Mesothelial cell of epicardium (in vitro differentiated cells): ENCODE data around the gene TACC2. TPM values are rescaled to one million over a fixed set of nuclear protein-coding genes. Genes with fewer than 3 reads are reported as not detected.
"Not testable (repeated sequence)": the region's sequence is repeated elsewhere in the genome, so short reads cannot be mapped to it uniquely, and the experiment has no call there.

Experiments used
- DNase-seq, 2 experiments: peaks; one replicate each; pipeline ENCODE4 v3.0.0; 2021; ENCODE audit warnings: low spot score in 2 of 2; ENCODE audit not compliant: unreplicated experiment in 2 of 2
- H3K27ac Mint-ChIP-seq: 2 replicates; pipeline ENCODE4 v1.8.0; 2021; ENCODE audit warnings: mixed read lengths
- H3K27me3 Mint-ChIP-seq: 2 replicates; pipeline ENCODE4 v1.8.0; 2021; ENCODE audit warnings: low read depth, mixed read lengths
- H3K36me3 Mint-ChIP-seq: 2 replicates; pipeline ENCODE4 v1.8.0; 2021; ENCODE audit warnings: mixed read lengths
- H3K4me1 Mint-ChIP-seq: 2 replicates; pipeline ENCODE4 v1.8.0; 2021; ENCODE audit warnings: mixed read lengths
- H3K4me3 Mint-ChIP-seq: 2 replicates; pipeline ENCODE4 v1.8.0; 2021; ENCODE audit warnings: mild to moderate bottlenecking, moderate library complexity, mixed read lengths
- H3K9me3 Mint-ChIP-seq: 2 replicates; pipeline ENCODE4 v1.8.0; 2021; ENCODE audit warnings: mixed read lengths
- CTCF ChIP-seq: fragments of 200-600 bp; sonication (generic); IDR thresholded peaks from one replicate; pipeline ENCODE4 v1.5.0; 2021; ENCODE audit warnings: antibody characterized with exemption; ENCODE audit not compliant: unreplicated experiment
- total RNA-seq: library from RNA; stranded (reverse); gene quantifications from 3 replicates; pipeline ENCODE4 v1.2.1, GENCODE V29; 2021

The TACC2 gene
- total RNA-seq, 1 donor from 2014 or later = 25.5 TPM

GRCh38 chr10:122075171-122075570 lies 86.2 kb downstream of the TACC2 start:
- no peaks in the 10 kb centered on the region for H3K4me1 Mint-ChIP-seq
- H3K36me3 Mint-ChIP-seq = no peaks in the 10 kb centered on the region
- H3K9me3 Mint-ChIP-seq = no peaks in the 10 kb centered on the region
- H3K27ac Mint-ChIP-seq = no peak overlapping the region
- no peak overlapping the region for H3K4me3 Mint-ChIP-seq
- no peak for TF ChIP-seq CTCF
- no peak for DNase-seq
- H3K27me3 Mint-ChIP-seq = no peaks in the 10 kb centered on the region

- not testable (repeated sequence) for H3K27me3 Mint-ChIP-seq, DNase-seq, H3K27ac Mint-ChIP-seq, H3K4me3 Mint-ChIP-seq, H3K36me3 Mint-ChIP-seq, H3K4me1 Mint-ChIP-seq, H3K9me3 Mint-ChIP-seq
Measured at GRCh38 chr10:122075876-122076275, 86.9 kb downstream of the TACC2 start.

- Mint-ChIP-seq H3K9me3 (no peaks in the 10 kb centered on the region), H3K4me1 (no peaks in the 10 kb centered on the region), H3K27me3 (no peaks in the 10 kb centered on the region), H3K27ac (no peak overlapping the region), H3K36me3 (no peaks in the 10 kb centered on the region), H3K4me3 (no peak overlapping the region)
- no peak for DNase-seq
- no peak for TF ChIP-seq CTCF
Measured at GRCh38 chr10:122077311-122077875, 88.4 kb downstream of the TACC2 start.

GRCh38 chr10:122078326-122078725 lies 89.4 kb downstream of the TACC2 start:
- no peak overlapping the region for H3K4me3 Mint-ChIP-seq
- H3K9me3 Mint-ChIP-seq = no peaks in the 10 kb centered on the region
- H3K36me3 Mint-ChIP-seq = no peaks in the 10 kb centered on the region
- TF ChIP-seq CTCF = no peak
- DNase-seq = no peak
- H3K27ac Mint-ChIP-seq = no peak overlapping the region
- no peaks in the 10 kb centered on the region for H3K27me3 Mint-ChIP-seq
- H3K4me1 Mint-ChIP-seq = no peaks in the 10 kb centered on the region

- Mint-ChIP-seq H3K9me3 (no peaks in the 10 kb centered on the region), H3K27ac (no peak overlapping the region)
- DNase-seq = no peak
Measured at GRCh38 chr10:122078965-122079795, 90.2 kb downstream of the TACC2 start.

More at GRCh38 chr10:122078965-122079795, 90.2 kb downstream of the TACC2 start:
- Mint-ChIP-seq H3K4me1 (no peaks in the 10 kb centered on the region), H3K36me3 (no peaks in the 10 kb centered on the region), H3K4me3 (no peak overlapping the region), H3K27me3 (peaks cover 7% of the 10 kb centered on the region)
- TF ChIP-seq CTCF = no peak
